Endothelial cell of umbilical vein (primary cell): ENCODE data around the gene SPTSSA. TPM values are rescaled to one million over a fixed set of nuclear protein-coding genes. Genes with fewer than 3 reads are reported as not detected.

Source experiments
- BruUV-seq: library from RNA; stranded (reverse); fragments of 400-500 nt; replicated peaks from 2 replicates; lab custom pipeline; 2021; lab: Mats Ljungman, UMichigan
- CTCF ChIA-PET: fragments of 300-600, 350-600 bp; sonication (Branson Sonifier 250); formaldehyde crosslinking; loops from one replicate; lab custom pipeline; 2021; ENCODE audit warnings: antibody characterized with exemption, inconsistent platforms; lab: Charles Lee
- POLR2A ChIA-PET: fragments of 300-600, 350-600 bp; sonication (Branson Sonifier 250); formaldehyde crosslinking; loops from one replicate; lab custom pipeline; 2021; ENCODE audit warnings: antibody characterized with exemption, inconsistent platforms; lab: Charles Lee
- DNase-seq: peaks from one replicate; pipeline ENCODE4 v3.0.0-alpha.2; 2011; ENCODE audit warnings: low read depth, low spot score
- FAIRE-seq: peaks from 2 replicates; lab custom pipeline; 2011; peaks lifted over from hg19 to GRCh38; lab: Jason Lieb, UNC
- H2AFZ ChIP-seq: 2 replicates; pipeline ENCODE4 v1.6.0; 2012; ENCODE audit warnings: low read depth, low read length, control low read depth, inconsistent platforms
- H3K27ac ChIP-seq: 2 replicates; pipeline ENCODE4 v1.5.1; 2011; ENCODE audit warnings: low read depth, mild to moderate bottlenecking, control low read depth, low read length, moderate library complexity; ENCODE audit not compliant: insufficient read depth
- H3K27me3 ChIP-seq, 2 experiments: 2 replicates each; pipeline versions ENCODE4 v1.6.0 to v1.6.1; 2011; ENCODE audit warnings: low read length in 2 of 2, mixed read lengths in 1 of 2; ENCODE audit not compliant: control insufficient read depth in 2 of 2, insufficient read depth in 2 of 2
- H3K36me3 ChIP-seq, 2 experiments: 2 replicates in 1 of 2; 3 replicates in 1 of 2; pipeline ENCODE4 v1.5.1; 2011; ENCODE audit warnings: low read length in 2 of 2, mild to moderate bottlenecking in 1 of 2, moderate library complexity in 1 of 2; ENCODE audit not compliant: control insufficient read depth in 2 of 2, insufficient read depth in 2 of 2; ENCODE audit errors: extremely low read depth in 1 of 2
- H3K4me1 ChIP-seq: 3 replicates; pipeline ENCODE4 v1.5.1; 2011; ENCODE audit warnings: mild to moderate bottlenecking, low read length; ENCODE audit not compliant: control insufficient read depth, insufficient read depth; ENCODE audit errors: extremely low read depth
- H3K4me2 ChIP-seq: 2 replicates; pipeline ENCODE4 v1.6.1; 2011; ENCODE audit warnings: low read length, control low read depth, mixed read lengths; ENCODE audit not compliant: insufficient read depth
- H3K4me3 ChIP-seq, 3 experiments: fragments of 200-600 bp in 1 of 3; sonication (generic), shearing (Covaris generic) in 1 of 3; replicated peaks in 1 of 3; 2 replicates each; pipeline ENCODE4 v1.5.1; 2011 to 2016; ENCODE audit warnings: control low read depth in 3 of 3, low read length in 3 of 3, mild to moderate bottlenecking in 2 of 3, inconsistent platforms in 1 of 3, low read depth in 1 of 3, moderate library complexity in 1 of 3; ENCODE audit not compliant: insufficient read depth in 1 of 3
- H3K79me2 ChIP-seq: 2 replicates; pipeline ENCODE4 v1.6.0; 2012; ENCODE audit warnings: low read length, inconsistent platforms; ENCODE audit not compliant: control insufficient read depth, insufficient read depth
- H3K9ac ChIP-seq: replicated peaks from 2 replicates; pipeline ENCODE3; 2011; ENCODE audit warnings: low read length, control low read depth; ENCODE audit not compliant: insufficient read depth; ENCODE audit errors: extremely low read depth
- H3K9me1 ChIP-seq: replicated peaks from 3 replicates; pipeline ENCODE4 v1.6.0; 2011; ENCODE audit warnings: mild to moderate bottlenecking, low read length; ENCODE audit not compliant: control insufficient read depth, insufficient read depth; ENCODE audit errors: extremely low read depth
- H3K9me3 ChIP-seq: replicated peaks from 2 replicates; pipeline ENCODE4 v1.5.1; 2012; ENCODE audit warnings: low read length, inconsistent platforms; ENCODE audit not compliant: control insufficient read depth, insufficient read depth
- H4K20me1 ChIP-seq: replicated peaks from 2 replicates; pipeline ENCODE3; 2011; ENCODE audit warnings: mild to moderate bottlenecking, low read length; ENCODE audit not compliant: control insufficient read depth, insufficient read depth; ENCODE audit errors: extremely low read depth
- EZH2 ChIP-seq: IDR thresholded peaks from 2 replicates; pipeline ENCODE4 v1.6.1; 2012; ENCODE audit warnings: borderline replicate concordance, low read depth, mild to moderate bottlenecking, moderate library complexity, low read length, inconsistent platforms; ENCODE audit not compliant: severe bottlenecking
- FOS ChIP-seq: IDR thresholded peaks from 2 replicates; pipeline ENCODE4 v1.6.1; 2011; ENCODE audit warnings: mild to moderate bottlenecking, low read length, moderate library complexity, borderline replicate concordance; ENCODE audit not compliant: insufficient read depth
- JUN ChIP-seq: IDR thresholded peaks from 2 replicates; pipeline ENCODE4 v1.6.1; 2011; ENCODE audit warnings: borderline replicate concordance, low read depth; ENCODE audit not compliant: insufficient read length, insufficient read depth
- MYC ChIP-seq: IDR thresholded peaks from one replicate; pipeline ENCODE4 v1.6.1; 2011; ENCODE audit warnings: mild to moderate bottlenecking, low read depth, low read length
- POLR2AphosphoS5 ChIP-seq: IDR thresholded peaks from 2 replicates; pipeline ENCODE4 v1.6.1; 2012; ENCODE audit warnings: low read depth, mild to moderate bottlenecking, control low read depth, low read length, moderate library complexity; ENCODE audit not compliant: insufficient read depth
- dilution Hi-C: fragments of 300-500 bp; cut with MboI; formaldehyde crosslinking; loops from one replicate; pipeline ENCODE4 v1.15.0; 2019; ENCODE audit warnings: low sequenced_read_pairs; ENCODE audit not compliant: extremely low pct_ligation_motif_present
- intact Hi-C: fragments of 100-400 bp; cut with micrococcal nuclease; formaldehyde crosslinking; loops from one replicate; pipeline ENCODE4 v1.10.0; 2022
- polyA plus RNA-seq, 4 experiments: library from polyadenylated mRNA; depleted of rRNA in 3 of 4; stranded (reverse) in 3 of 4; unstranded in 1 of 4; fragments of >200 nt; gene quantifications; 2 replicates each; pipeline versions ENCODE4 v1.2.1 to v1.2.3, GENCODE V29; 2011 to 2012; ENCODE audit warnings: missing spikeins in 1 of 4
- total RNA-seq: library from RNA; stranded (reverse); gene quantifications from 2 replicates; pipeline ENCODE4 v1.2.3, GENCODE V29; 2021
- TF ChIP-seq, protein P1 (sequence below): IDR thresholded peaks from 2 replicates; pipeline ENCODE4 v1.6.1; 2011; ENCODE audit not compliant: insufficient read depth, insufficient read length
- TF ChIP-seq, protein P2 (sequence below), 2 donors: IDR thresholded peaks; 1 replicate in 1 of 2; 2 replicates in 1 of 2; pipeline ENCODE4 v1.5.1; 2011; ENCODE audit warnings: low read length in 2 of 2, mild to moderate bottlenecking in 2 of 2, moderate library complexity in 2 of 2, control low read depth in 1 of 2, inconsistent platforms in 1 of 2, low read depth in 1 of 2; ENCODE audit not compliant: insufficient read depth in 1 of 2; ENCODE audit errors: extremely low read depth in 1 of 2

Gene SPTSSA
- total and polyA plus RNA-seq, 2 donors (not counting 3 experiments of a cell fraction or from before 2014, with no cell fraction given): 21.3 to 24.3 TPM

DNA sequence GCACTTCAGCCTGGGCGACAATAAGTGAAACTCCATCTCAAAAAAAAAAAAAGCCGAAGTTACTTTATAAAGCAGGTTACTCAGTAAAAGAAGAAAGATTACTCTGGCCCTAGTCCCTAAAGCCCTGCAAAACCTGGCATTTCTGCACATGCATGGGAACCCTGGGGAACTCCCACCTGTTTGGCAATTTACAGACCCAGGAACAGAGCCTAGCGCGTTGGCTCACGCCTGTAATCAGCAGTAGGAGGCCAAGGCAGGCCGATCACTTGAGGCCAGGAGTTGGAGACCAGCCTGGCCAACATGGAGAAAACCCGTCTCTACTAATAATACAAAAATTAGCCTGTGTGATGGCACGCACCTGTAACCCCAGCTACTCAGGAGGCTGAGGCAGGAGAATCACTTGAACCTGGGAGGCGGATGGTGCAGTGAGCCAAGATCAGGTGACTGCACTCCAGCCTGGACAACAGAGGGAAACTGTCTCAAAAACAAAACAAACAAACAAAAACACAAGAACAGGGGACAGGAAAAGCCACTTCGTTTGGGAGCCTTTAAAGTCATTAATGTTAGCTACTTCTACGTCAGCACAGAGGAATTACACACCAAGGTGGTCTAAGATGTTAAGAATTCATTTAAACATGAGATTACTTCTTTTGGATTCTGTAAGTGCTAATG, 34.1 kb upstream of the SPTSSA start:
- H3K27me3 ChIP-seq: no peaks in the 10 kb centered on the region
- TF ChIP-seq, protein P1, sequence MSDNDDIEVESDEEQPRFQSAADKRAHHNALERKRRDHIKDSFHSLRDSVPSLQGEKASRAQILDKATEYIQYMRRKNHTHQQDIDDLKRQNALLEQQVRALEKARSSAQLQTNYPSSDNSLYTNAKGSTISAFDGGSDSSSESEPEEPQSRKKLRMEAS: no peak
- TF ChIP-seq MYC: no peak
- no peak for TF ChIP-seq POLR2AphosphoS5
- TF ChIP-seq, protein P2, sequence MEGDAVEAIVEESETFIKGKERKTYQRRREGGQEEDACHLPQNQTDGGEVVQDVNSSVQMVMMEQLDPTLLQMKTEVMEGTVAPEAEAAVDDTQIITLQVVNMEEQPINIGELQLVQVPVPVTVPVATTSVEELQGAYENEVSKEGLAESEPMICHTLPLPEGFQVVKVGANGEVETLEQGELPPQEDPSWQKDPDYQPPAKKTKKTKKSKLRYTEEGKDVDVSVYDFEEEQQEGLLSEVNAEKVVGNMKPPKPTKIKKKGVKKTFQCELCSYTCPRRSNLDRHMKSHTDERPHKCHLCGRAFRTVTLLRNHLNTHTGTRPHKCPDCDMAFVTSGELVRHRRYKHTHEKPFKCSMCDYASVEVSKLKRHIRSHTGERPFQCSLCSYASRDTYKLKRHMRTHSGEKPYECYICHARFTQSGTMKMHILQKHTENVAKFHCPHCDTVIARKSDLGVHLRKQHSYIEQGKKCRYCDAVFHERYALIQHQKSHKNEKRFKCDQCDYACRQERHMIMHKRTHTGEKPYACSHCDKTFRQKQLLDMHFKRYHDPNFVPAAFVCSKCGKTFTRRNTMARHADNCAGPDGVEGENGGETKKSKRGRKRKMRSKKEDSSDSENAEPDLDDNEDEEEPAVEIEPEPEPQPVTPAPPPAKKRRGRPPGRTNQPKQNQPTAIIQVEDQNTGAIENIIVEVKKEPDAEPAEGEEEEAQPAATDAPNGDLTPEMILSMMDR (IDR thresholded peaks at IDR 0.05; ENCODE audit: extremely low read depth in 1 of 2, insufficient read depth in 1 of 2, low read depth in 1 of 2, low read length in 2 of 2): no peak
- H3K9me3 ChIP-seq: no peaks in the 10 kb centered on the region
- BruUV-seq: no TSS peak
- intact Hi-C loops: no loop called here
- CTCF ChIA-PET: interaction anchor here (1.0 to 1.8 kb wide), 5 partner anchors 24 to 171 kb away, joined by 3 to 11 read pairs (median 4); partner anchors contain the start of gene SPTSSA
- H3K9me1 ChIP-seq: no peaks in the 10 kb centered on the region
- no peaks in the 10 kb centered on the region for H3K79me2 ChIP-seq
- no peak overlapping the region for H3K27ac ChIP-seq
- no peaks in the 10 kb centered on the region for H4K20me1 ChIP-seq
- H3K4me3 ChIP-seq: no peak overlapping the region
- no peak for DNase-seq
- H3K36me3 ChIP-seq: no peaks in the 10 kb centered on the region
- peaks cover 9% of the 10 kb centered on the region for H3K4me1 ChIP-seq
- H3K4me2 ChIP-seq: no peak overlapping the region
- POLR2A ChIA-PET: interaction anchor here (0.7 to 1.3 kb wide), 2 partner anchors 34 to 47 kb away, joined by 3 to 4 read pairs; partner anchors contain the start of gene SPTSSA
- FAIRE-seq: no peak
- no peak overlapping the region for H2AFZ ChIP-seq
- H3K9ac ChIP-seq: no peak overlapping the region
- dilution Hi-C loops: no loop called here

DNA sequence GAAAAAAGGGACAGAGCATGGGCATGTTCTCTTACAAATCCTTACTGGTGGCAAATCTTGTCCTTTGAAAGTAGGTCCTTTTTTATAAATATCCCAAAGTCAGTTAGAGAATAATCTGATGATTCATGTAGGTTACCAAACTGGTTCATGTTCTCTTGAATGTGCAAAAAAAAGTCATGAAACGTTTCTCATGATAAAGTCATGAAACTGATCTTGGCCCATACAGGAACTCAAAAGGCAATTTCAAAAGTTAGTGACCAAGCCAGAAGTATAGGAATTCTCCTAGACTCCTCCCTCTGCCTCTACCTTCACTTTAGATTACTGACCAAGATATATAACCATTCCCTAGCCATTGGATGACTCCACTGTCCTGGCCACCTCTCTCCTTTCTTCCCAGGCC, 27.3 kb upstream of the SPTSSA start:
- Histone ChIP-seq H3K9me1 (no peaks in the 10 kb centered on the region), H3K27me3 (no peaks in the 10 kb centered on the region), H3K79me2 (no peaks in the 10 kb centered on the region), H3K4me3 (no peak overlapping the region), H3K36me3 (no peaks in the 10 kb centered on the region), H2AFZ (no peak overlapping the region), H4K20me1 (no peaks in the 10 kb centered on the region), H3K9ac (no peak overlapping the region), H3K27ac (no peak overlapping the region), H3K9me3 (no peaks in the 10 kb centered on the region), H3K4me2 (no peak overlapping the region), H3K4me1 (no peaks in the 10 kb centered on the region)
- intact Hi-C loops (no loop called here), dilution Hi-C loops (no loop called here)
- ChIA-PET POLR2A (no interaction called here), CTCF (no interaction called here)
- FAIRE-seq (peak; percentile 62), DNase-seq (no peak)
- no TSS peak for BruUV-seq
- no peak for TF ChIP-seq EZH2
- TF ChIP-seq MYC: no peak
- TF ChIP-seq, protein P2 (IDR thresholded peaks at IDR 0.05; ENCODE audit: extremely low read depth in 1 of 2, insufficient read depth in 1 of 2, low read depth in 1 of 2, low read length in 2 of 2): no peak
- TF ChIP-seq, protein P1: no peak
- no peak for TF ChIP-seq FOS
- no peak for TF ChIP-seq JUN
